K562 (cell line): Measurements from ENCODE around the gene PPFIA3. TPM values are rescaled to one million over a fixed set of nuclear protein-coding genes. Genes with fewer than 3 reads are reported as not detected.

Source experiments
- HEY1 ChIP-seq: fragments of 250-450 bp; sonication (Bioruptor Pico); IDR thresholded peaks from 2 replicates; pipeline ENCODE4 v1.5.0; 2020; ENCODE audit warnings: mild to moderate bottlenecking, moderate library complexity, borderline replicate concordance
- NR3C1 ChIP-seq: sonication (generic); formaldehyde crosslinking; IDR thresholded peaks from 2 replicates; pipeline ENCODE4 v1.8.1; 2022; ENCODE audit warnings: missing genetic modification reagents
- PTRF ChIP-seq: fragments of 450-650 bp; IDR thresholded peaks from 2 replicates; pipeline ENCODE4 v1.6.1; 2016; ENCODE audit warnings: mild to moderate bottlenecking, missing genetic modification characterization, missing compliant biosample characterization
- SMARCE1 ChIP-seq: fragments of 450-650 bp; IDR thresholded peaks from 2 replicates; pipeline ENCODE4 v1.7.1; 2016; ENCODE audit warnings: mild to moderate bottlenecking
- SNRNP70 ChIP-seq: fragments of 200-400 bp; formaldehyde crosslinking; optimal IDR thresholded peaks from 2 replicates; pipeline ENCODE3; 2017; ENCODE audit warnings: low read depth, low read length
- SOX6 ChIP-seq: fragments of 450-650 bp; IDR thresholded peaks from 2 replicates; pipeline ENCODE4 v1.6.1; 2014; ENCODE audit warnings: mild to moderate bottlenecking
- STAT5B ChIP-seq: fragments of 250-450 bp; sonication (Bioruptor Pico); IDR thresholded peaks from 2 replicates; pipeline ENCODE4 v1.8.0; 2021; ENCODE audit warnings: mild to moderate bottlenecking, inconsistent platforms
- SUPT5H ChIP-seq: fragments of 450-650 bp; IDR thresholded peaks from 2 replicates; pipeline ENCODE4 v1.6.1; 2016
- ZBED1 ChIP-seq: IDR thresholded peaks from 2 replicates; pipeline ENCODE4 v1.6.1; 2014
- ZNF3 ChIP-seq: fragments of 250-450 bp; sonication (Bioruptor Pico); IDR thresholded peaks from 2 replicates; pipeline ENCODE4 v1.5.0; 2021; ENCODE audit warnings: mild to moderate bottlenecking, moderate library complexity
- ZNF311 ChIP-seq: fragments of 250-450 bp; sonication (Bioruptor Pico); IDR thresholded peaks from 2 replicates; pipeline ENCODE4 v1.4.0; 2020; ENCODE audit warnings: mild to moderate bottlenecking, moderate library complexity
- ZNF583 ChIP-seq: fragments of 250-450 bp; sonication (Bioruptor Pico); IDR thresholded peaks from 2 replicates; pipeline ENCODE4 v1.4.0; 2020
- polyA plus RNA-seq, 8 experiments: library from polyadenylated mRNA; depleted of rRNA in 4 of 8; stranded (reverse) in 5 of 8; unstranded in 3 of 8; fragments of >200 nt; fragmentation: Nextera tagmentation in 2 of 8; fragmentation: Illumina TruSeq in 1 of 8; extraction: Ambion mirVana in 2 of 8; extraction: Trizol in 1 of 8; gene quantifications; 2 replicates each; pipeline versions ENCODE4 v1.2.1 to v1.2.3, GENCODE V29; 2011 to 2014; ENCODE audit warnings: inconsistent platforms in 1 of 8, missing spikeins in 1 of 8
- total RNA-seq, 7 experiments: library from RNA; depleted of rRNA in 6 of 7; stranded (reverse); fragments of >200 nt in 6 of 7; fragmentation: Illumina TruSeq in 2 of 7; extraction: Trizol in 2 of 7; gene quantifications; 2 replicates each; pipeline versions ENCODE4 v1.2.1 to v1.2.3, GENCODE V29; 2011 to 2021; ENCODE audit warnings: low replicate concordance in 1 of 7
- TF ChIP-seq, protein P1 (sequence below): fragments of 150-350 bp; conservative IDR thresholded peaks from 2 replicates; pipeline ENCODE4 v1.6.1; 2014; ENCODE audit warnings: low read length
- TF ChIP-seq, protein P2 (sequence below): fragments of 250-450 bp; sonication (Bioruptor Pico); IDR thresholded peaks from 2 replicates; pipeline ENCODE4 v1.4.0; 2020; ENCODE audit warnings: mild to moderate bottlenecking, moderate library complexity
- TF ChIP-seq, protein P3 (sequence below): fragments of 450-650 bp; formaldehyde crosslinking; IDR thresholded peaks from 2 replicates; pipeline ENCODE4 v1.4.0; 2020; ENCODE audit warnings: mild to moderate bottlenecking, moderate library complexity
- TF ChIP-seq, protein P4 (sequence below): fragments of 200-800 bp; sonication (Bioruptor generic); IDR thresholded peaks from 2 replicates; pipeline ENCODE4 v1.6.1; 2016; ENCODE audit warnings: missing genetic modification characterization, missing compliant biosample characterization

Gene PPFIA3
- total and polyA plus RNA-seq, 9 of the 15 experiments (the other 6 are each of a cell fraction or from before 2014, with no cell fraction given): 0.10 to 53.0 (median 17.6) TPM

DNA sequence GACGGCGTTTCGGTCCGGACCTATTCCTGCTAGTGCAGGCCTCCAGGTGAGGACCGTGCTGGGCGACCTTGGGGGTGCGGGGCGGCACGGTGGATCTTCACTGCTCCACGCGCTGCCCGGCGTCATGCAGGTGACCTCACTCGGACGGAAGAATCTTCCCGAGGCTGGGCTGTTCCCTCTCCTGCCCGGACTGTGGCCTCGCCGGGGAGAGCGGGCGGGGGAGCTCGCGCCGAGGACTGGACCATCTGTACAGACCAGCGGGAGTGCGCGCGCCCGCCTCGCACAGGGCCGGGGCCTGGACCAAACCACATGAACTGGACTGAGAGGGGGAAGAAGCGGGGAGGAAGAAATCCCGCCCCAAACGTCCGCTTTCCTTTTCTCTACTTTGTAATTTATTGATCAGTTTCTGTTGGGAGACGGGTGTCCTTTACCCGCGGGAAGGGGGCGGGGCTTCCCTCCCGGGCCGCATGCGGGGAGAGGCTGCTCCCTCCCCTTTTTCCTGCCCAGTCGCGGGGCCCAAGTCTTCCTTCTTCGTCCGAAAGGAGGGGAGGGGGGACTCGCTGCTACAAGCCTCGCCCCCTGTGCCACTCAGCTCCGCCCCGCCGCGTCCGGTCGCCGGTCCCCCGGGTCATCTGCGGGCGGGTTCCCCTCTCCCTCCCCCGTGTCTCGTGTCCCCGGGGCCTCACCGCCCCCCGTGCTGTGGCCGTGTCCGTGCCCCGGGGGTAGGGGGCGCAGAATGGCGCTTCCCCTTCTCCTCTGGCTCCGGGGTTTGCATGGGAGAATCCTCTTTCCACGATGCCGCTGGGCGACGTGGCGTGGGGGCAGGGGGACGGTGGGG is 31.0 kb downstream of the PPFIA3 start (continued):
- TF ChIP-seq ZNF311 (CRISPR knock-in tag): no peak
- TF ChIP-seq NR3C1 (CRISPR knock-in tag): no peak
- TF ChIP-seq HEY1 (CRISPR knock-in tag): no peak
- no peak for TF ChIP-seq SOX6
- no peak; the same call in 1 of the 2 replicates for TF ChIP-seq SMARCE1
- TF ChIP-seq, protein P1, sequence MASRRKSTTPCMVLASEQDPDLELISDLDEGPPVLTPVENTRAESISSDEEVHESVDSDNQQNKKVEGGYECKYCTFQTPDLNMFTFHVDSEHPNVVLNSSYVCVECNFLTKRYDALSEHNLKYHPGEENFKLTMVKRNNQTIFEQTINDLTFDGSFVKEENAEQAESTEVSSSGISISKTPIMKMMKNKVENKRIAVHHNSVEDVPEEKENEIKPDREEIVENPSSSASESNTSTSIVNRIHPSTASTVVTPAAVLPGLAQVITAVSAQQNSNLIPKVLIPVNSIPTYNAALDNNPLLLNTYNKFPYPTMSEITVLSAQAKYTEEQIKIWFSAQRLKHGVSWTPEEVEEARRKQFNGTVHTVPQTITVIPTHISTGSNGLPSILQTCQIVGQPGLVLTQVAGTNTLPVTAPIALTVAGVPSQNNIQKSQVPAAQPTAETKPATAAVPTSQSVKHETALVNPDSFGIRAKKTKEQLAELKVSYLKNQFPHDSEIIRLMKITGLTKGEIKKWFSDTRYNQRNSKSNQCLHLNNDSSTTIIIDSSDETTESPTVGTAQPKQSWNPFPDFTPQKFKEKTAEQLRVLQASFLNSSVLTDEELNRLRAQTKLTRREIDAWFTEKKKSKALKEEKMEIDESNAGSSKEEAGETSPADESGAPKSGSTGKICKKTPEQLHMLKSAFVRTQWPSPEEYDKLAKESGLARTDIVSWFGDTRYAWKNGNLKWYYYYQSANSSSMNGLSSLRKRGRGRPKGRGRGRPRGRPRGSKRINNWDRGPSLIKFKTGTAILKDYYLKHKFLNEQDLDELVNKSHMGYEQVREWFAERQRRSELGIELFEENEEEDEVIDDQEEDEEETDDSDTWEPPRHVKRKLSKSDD: no peak
- TF ChIP-seq PTRF (tag): no peak
- no peak for TF ChIP-seq STAT5B
- no peak for TF ChIP-seq SNRNP70
- TF ChIP-seq, protein P2, sequence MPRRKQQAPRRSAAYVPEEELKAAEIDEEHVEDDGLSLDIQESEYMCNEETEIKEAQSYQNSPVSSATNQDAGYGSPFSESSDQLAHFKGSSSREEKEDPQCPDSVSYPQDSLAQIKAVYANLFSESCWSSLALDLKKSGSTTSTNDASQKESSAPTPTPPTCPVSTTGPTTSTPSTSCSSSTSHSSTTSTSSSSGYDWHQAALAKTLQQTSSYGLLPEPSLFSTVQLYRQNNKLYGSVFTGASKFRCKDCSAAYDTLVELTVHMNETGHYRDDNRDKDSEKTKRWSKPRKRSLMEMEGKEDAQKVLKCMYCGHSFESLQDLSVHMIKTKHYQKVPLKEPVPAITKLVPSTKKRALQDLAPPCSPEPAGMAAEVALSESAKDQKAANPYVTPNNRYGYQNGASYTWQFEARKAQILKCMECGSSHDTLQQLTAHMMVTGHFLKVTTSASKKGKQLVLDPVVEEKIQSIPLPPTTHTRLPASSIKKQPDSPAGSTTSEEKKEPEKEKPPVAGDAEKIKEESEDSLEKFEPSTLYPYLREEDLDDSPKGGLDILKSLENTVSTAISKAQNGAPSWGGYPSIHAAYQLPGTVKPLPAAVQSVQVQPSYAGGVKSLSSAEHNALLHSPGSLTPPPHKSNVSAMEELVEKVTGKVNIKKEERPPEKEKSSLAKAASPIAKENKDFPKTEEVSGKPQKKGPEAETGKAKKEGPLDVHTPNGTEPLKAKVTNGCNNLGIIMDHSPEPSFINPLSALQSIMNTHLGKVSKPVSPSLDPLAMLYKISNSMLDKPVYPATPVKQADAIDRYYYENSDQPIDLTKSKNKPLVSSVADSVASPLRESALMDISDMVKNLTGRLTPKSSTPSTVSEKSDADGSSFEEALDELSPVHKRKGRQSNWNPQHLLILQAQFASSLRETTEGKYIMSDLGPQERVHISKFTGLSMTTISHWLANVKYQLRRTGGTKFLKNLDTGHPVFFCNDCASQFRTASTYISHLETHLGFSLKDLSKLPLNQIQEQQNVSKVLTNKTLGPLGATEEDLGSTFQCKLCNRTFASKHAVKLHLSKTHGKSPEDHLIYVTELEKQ (CRISPR knock-in tag): no peak
- TF ChIP-seq ZNF3 (CRISPR knock-in tag): no peak
- TF ChIP-seq, protein P3, sequence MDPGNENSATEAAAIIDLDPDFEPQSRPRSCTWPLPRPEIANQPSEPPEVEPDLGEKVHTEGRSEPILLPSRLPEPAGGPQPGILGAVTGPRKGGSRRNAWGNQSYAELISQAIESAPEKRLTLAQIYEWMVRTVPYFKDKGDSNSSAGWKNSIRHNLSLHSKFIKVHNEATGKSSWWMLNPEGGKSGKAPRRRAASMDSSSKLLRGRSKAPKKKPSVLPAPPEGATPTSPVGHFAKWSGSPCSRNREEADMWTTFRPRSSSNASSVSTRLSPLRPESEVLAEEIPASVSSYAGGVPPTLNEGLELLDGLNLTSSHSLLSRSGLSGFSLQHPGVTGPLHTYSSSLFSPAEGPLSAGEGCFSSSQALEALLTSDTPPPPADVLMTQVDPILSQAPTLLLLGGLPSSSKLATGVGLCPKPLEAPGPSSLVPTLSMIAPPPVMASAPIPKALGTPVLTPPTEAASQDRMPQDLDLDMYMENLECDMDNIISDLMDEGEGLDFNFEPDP (CRISPR knock-in tag): no peak
- 0 out of 2 replicates have a peak, but pooled peaks have one; percentile 34 for TF ChIP-seq ZNF583 (CRISPR knock-in tag)
- peak; percentile 58; the same call in 1 of the 2 replicates for TF ChIP-seq SUPT5H
- TF ChIP-seq, protein P4, sequence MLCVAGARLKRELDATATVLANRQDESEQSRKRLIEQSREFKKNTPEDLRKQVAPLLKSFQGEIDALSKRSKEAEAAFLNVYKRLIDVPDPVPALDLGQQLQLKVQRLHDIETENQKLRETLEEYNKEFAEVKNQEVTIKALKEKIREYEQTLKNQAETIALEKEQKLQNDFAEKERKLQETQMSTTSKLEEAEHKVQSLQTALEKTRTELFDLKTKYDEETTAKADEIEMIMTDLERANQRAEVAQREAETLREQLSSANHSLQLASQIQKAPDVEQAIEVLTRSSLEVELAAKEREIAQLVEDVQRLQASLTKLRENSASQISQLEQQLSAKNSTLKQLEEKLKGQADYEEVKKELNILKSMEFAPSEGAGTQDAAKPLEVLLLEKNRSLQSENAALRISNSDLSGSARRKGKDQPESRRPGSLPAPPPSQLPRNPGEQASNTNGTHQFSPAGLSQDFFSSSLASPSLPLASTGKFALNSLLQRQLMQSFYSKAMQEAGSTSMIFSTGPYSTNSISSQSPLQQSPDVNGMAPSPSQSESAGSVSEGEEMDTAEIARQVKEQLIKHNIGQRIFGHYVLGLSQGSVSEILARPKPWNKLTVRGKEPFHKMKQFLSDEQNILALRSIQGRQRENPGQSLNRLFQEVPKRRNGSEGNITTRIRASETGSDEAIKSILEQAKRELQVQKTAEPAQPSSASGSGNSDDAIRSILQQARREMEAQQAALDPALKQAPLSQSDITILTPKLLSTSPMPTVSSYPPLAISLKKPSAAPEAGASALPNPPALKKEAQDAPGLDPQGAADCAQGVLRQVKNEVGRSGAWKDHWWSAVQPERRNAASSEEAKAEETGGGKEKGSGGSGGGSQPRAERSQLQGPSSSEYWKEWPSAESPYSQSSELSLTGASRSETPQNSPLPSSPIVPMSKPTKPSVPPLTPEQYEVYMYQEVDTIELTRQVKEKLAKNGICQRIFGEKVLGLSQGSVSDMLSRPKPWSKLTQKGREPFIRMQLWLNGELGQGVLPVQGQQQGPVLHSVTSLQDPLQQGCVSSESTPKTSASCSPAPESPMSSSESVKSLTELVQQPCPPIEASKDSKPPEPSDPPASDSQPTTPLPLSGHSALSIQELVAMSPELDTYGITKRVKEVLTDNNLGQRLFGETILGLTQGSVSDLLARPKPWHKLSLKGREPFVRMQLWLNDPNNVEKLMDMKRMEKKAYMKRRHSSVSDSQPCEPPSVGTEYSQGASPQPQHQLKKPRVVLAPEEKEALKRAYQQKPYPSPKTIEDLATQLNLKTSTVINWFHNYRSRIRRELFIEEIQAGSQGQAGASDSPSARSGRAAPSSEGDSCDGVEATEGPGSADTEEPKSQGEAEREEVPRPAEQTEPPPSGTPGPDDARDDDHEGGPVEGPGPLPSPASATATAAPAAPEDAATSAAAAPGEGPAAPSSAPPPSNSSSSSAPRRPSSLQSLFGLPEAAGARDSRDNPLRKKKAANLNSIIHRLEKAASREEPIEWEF (CRISPR knock-in tag): no peak
- TF ChIP-seq ZBED1: no peak; the same call in 1 of the 2 replicates
